GM19035 (cell line): ENCODE results near the gene CREB3.

Experiments
- ATAC-seq: cut with Tn5 transposase; IDR thresholded peaks from one replicate; pipeline ENCODE4 v1.9.1; 2021; ENCODE audit not compliant: unreplicated experiment

CREB3 gene

GRCh38 chr9:35700942-35701341 is 31.5 kb upstream of the CREB3 start:
- no peak for ATAC-seq

GRCh38 chr9:35702696-35703095 is 29.8 kb upstream of the CREB3 start:
- ATAC-seq: no peak

GRCh38 chr9:35703906-35704672 is 28.4 kb upstream of the CREB3 start:
- ATAC-seq: no peak

GRCh38 chr9:35705372-35705771 is 27.1 kb upstream of the CREB3 start:
- no peak for ATAC-seq

- ATAC-seq: no peak
Observed at GRCh38 chr9:35705836-35706430, 26.5 kb upstream of the CREB3 start.

GRCh38 chr9:35706951-35707350 is 25.5 kb upstream of the CREB3 start:
- no peak for ATAC-seq

GRCh38 chr9:35708146-35708545 is 24.3 kb upstream of the CREB3 start:
- ATAC-seq: no peak

- no peak for ATAC-seq
Observed at GRCh38 chr9:35710818-35711500, 21.5 kb upstream of the CREB3 start.

GRCh38 chr9:35711501-35712428 is 20.7 kb upstream of the CREB3 start:
- no peak for ATAC-seq

GRCh38 chr9:35712762-35713400 is 19.6 kb upstream of the CREB3 start:
- ATAC-seq: no peak

- ATAC-seq: no peak
Observed at GRCh38 chr9:35713578-35713977, 18.9 kb upstream of the CREB3 start.

- no peak for ATAC-seq
Observed at GRCh38 chr9:35714123-35714522, 18.3 kb upstream of the CREB3 start.

GRCh38 chr9:35714579-35715252 is 17.8 kb upstream of the CREB3 start:
- no peak for ATAC-seq

- no peak for ATAC-seq
Observed at GRCh38 chr9:35716230-35716629, 16.2 kb upstream of the CREB3 start.

- no peak for ATAC-seq
Observed at GRCh38 chr9:35717132-35717870, 15.2 kb upstream of the CREB3 start.

- no peak for ATAC-seq
Observed at GRCh38 chr9:35718721-35719511, 13.6 kb upstream of the CREB3 start.

- no peak for ATAC-seq
Observed at GRCh38 chr9:35719546-35719945, 12.9 kb upstream of the CREB3 start.

- ATAC-seq: no peak
Observed at GRCh38 chr9:35723426-35723825, 9.0 kb upstream of the CREB3 start.

- no peak for ATAC-seq
Observed at GRCh38 chr9:35723908-35724307, 8.6 kb upstream of the CREB3 start.
